IgD-negative memory B cell (primary cell): ENCODE measurements around the gene TMEM72. TPM values are rescaled to one million over a fixed set of nuclear protein-coding genes. Genes with fewer than 3 reads are reported as not detected.

ENCODE experiments used
- H3K27ac Mint-ChIP-seq, 3 donors: one replicate each; pipeline ENCODE4 v1.8.0; 2020 to 2022; ENCODE audit warnings: mild to moderate bottlenecking in 3 of 3, mixed read lengths in 3 of 3, moderate library complexity in 1 of 3
- H3K27me3 Mint-ChIP-seq: one replicate; pipeline ENCODE4 v1.8.0; 2021; ENCODE audit warnings: mixed read lengths
- H3K36me3 Mint-ChIP-seq: one replicate; pipeline ENCODE4 v1.8.0; 2020; ENCODE audit warnings: mild to moderate bottlenecking, mixed read lengths
- H3K4me1 Mint-ChIP-seq, 3 donors: one replicate each; pipeline ENCODE4 v1.8.0; 2020 to 2022; ENCODE audit warnings: mixed read lengths in 3 of 3, mild to moderate bottlenecking in 1 of 3
- H3K4me3 Mint-ChIP-seq, 4 donors: one replicate each; pipeline ENCODE4 v1.8.0; 2020 to 2022; ENCODE audit warnings: mild to moderate bottlenecking in 4 of 4, mixed read lengths in 4 of 4, moderate library complexity in 3 of 4
- H3K9me3 Mint-ChIP-seq, 3 donors: one replicate each; pipeline ENCODE4 v1.8.0; 2020 to 2021; ENCODE audit warnings: mixed read lengths in 3 of 3, mild to moderate bottlenecking in 1 of 3
- polyA plus RNA-seq: library from polyadenylated mRNA; unstranded; fragments of 300-500 nt; fragmentation: Illumina TruSeq; gene quantifications from one replicate; pipeline ENCODE4 v1.2.3, GENCODE V29; 2021

TMEM72 gene
- polyA plus RNA-seq, 1 donor from 2014 or later = not detected

GRCh38 chr10:44931621-44932516 lies 20.7 kb downstream of the TMEM72 start:
- Mint-ChIP-seq H3K4me1 (no peaks in the 10 kb centered on the region), H3K27ac (no peak overlapping the region), H3K27me3 (no peaks in the 10 kb centered on the region), H3K4me3 (no peak overlapping the region), H3K36me3 (no peaks in the 10 kb centered on the region), H3K9me3 (no peaks in the 10 kb centered on the region)

GRCh38 chr10:44932517-44933450 lies 21.6 kb downstream of the TMEM72 start:
- Mint-ChIP-seq H3K4me3 (no peak overlapping the region), H3K36me3 (no peaks in the 10 kb centered on the region), H3K9me3 (no peaks in the 10 kb centered on the region), H3K4me1 (no peaks in the 10 kb centered on the region), H3K27me3 (no peaks in the 10 kb centered on the region), H3K27ac (no peak overlapping the region)

- Mint-ChIP-seq H3K4me1 (no peaks in the 10 kb centered on the region), H3K4me3 (no peak overlapping the region), H3K27ac (no peak overlapping the region), H3K27me3 (no peaks in the 10 kb centered on the region), H3K9me3 (peaks cover 0 to 2% (median 0%) of the 10 kb centered on the region in 3 donors), H3K36me3 (no peaks in the 10 kb centered on the region)
Measured at GRCh38 chr10:44933451-44934321, 22.5 kb downstream of the TMEM72 start.

- no peaks in the 10 kb centered on the region for H3K36me3 Mint-ChIP-seq
Measured at GRCh38 chr10:44934416-44935200, 23.5 kb downstream of the TMEM72 start.

GRCh38 chr10:44935201-44935965 lies 24.2 kb downstream of the TMEM72 start:
- H3K4me1 Mint-ChIP-seq = no peaks in the 10 kb centered on the region
- no peaks in the 10 kb centered on the region for H3K27me3 Mint-ChIP-seq
- no peaks in the 10 kb centered on the region for H3K36me3 Mint-ChIP-seq
- peaks cover 0 to 4% (median 2%) of the 10 kb centered on the region in 3 donors for H3K9me3 Mint-ChIP-seq
- H3K4me3 Mint-ChIP-seq = no peak overlapping the region
- H3K27ac Mint-ChIP-seq = no peak overlapping the region

More at GRCh38 chr10:44934416-44935200, 23.5 kb downstream of the TMEM72 start:
- Mint-ChIP-seq H3K4me3 (no peak overlapping the region), H3K4me1 (no peaks in the 10 kb centered on the region), H3K27me3 (no peaks in the 10 kb centered on the region), H3K27ac (no peak overlapping the region), H3K9me3 (peaks cover 0 to 2% (median 0%) of the 10 kb centered on the region in 3 donors)

- Mint-ChIP-seq H3K4me1 (no peaks in the 10 kb centered on the region), H3K4me3 (no peak overlapping the region), H3K36me3 (no peaks in the 10 kb centered on the region), H3K27ac (no peak overlapping the region), H3K9me3 (peaks cover 0 to 4% (median 2%) of the 10 kb centered on the region in 3 donors), H3K27me3 (no peaks in the 10 kb centered on the region)
Measured at GRCh38 chr10:44935966-44936295, 24.8 kb downstream of the TMEM72 start.

- Mint-ChIP-seq H3K27me3 (no peaks in the 10 kb centered on the region), H3K36me3 (no peaks in the 10 kb centered on the region), H3K4me1 (no peaks in the 10 kb centered on the region), H3K9me3 (peaks cover under 1 to 5% (median 4%) of the 10 kb centered on the region in 3 donors), H3K27ac (peak overlapping the region in 1 of 3 donors; percentile 71), H3K4me3 (no peak overlapping the region)
Measured at GRCh38 chr10:44936314-44936975, 25.3 kb downstream of the TMEM72 start.

GRCh38 chr10:44937196-44938005 lies 26.3 kb downstream of the TMEM72 start:
- Mint-ChIP-seq H3K9me3 (peaks cover 4 to 6% (median 5%) of the 10 kb centered on the region in 3 donors), H3K4me3 (no peak overlapping the region), H3K4me1 (no peaks in the 10 kb centered on the region), H3K27ac (peak overlapping the region in 1 of 3 donors; percentile 11), H3K27me3 (no peaks in the 10 kb centered on the region), H3K36me3 (no peaks in the 10 kb centered on the region)

GRCh38 chr10:44938956-44939355 lies 27.8 kb downstream of the TMEM72 start:
- Mint-ChIP-seq H3K27ac (peak overlapping the region in 1 of 3 donors; percentile 3), H3K27me3 (no peaks in the 10 kb centered on the region), H3K9me3 (peaks cover 4 to 6% (median 5%) of the 10 kb centered on the region in 3 donors)

GRCh38 chr10:44939691-44940401 lies 28.7 kb downstream of the TMEM72 start:
- no peaks in the 10 kb centered on the region for H3K27me3 Mint-ChIP-seq
- H3K9me3 Mint-ChIP-seq = peaks cover 7 to 14% (median 12%) of the 10 kb centered on the region in 3 donors
- H3K4me1 Mint-ChIP-seq = no peaks in the 10 kb centered on the region
- H3K4me3 Mint-ChIP-seq = no peak overlapping the region
- no peaks in the 10 kb centered on the region for H3K36me3 Mint-ChIP-seq
- H3K27ac Mint-ChIP-seq = no peak overlapping the region

More at GRCh38 chr10:44938956-44939355, 27.8 kb downstream of the TMEM72 start:
- H3K36me3 Mint-ChIP-seq = no peaks in the 10 kb centered on the region
- no peak overlapping the region for H3K4me3 Mint-ChIP-seq
- H3K4me1 Mint-ChIP-seq = no peaks in the 10 kb centered on the region

- Mint-ChIP-seq H3K36me3 (no peaks in the 10 kb centered on the region), H3K27ac (no peak overlapping the region), H3K4me1 (peaks cover 14 to 23% (median 16%) of the 10 kb centered on the region in 3 donors), H3K4me3 (peak overlapping the region in 1 of 4 donors; percentile 3), H3K9me3 (peaks cover 5 to 24% (median 15%) of the 10 kb centered on the region in 3 donors), H3K27me3 (peaks cover 4% of the 10 kb centered on the region)
Measured at GRCh38 chr10:44944354-44944753, 33.2 kb downstream of the TMEM72 start.
